Ovary (tissue), 9 donors: ENCODE data around the gene IGFL3. TPM values are rescaled to one million over a fixed set of nuclear protein-coding genes. Genes with fewer than 3 reads are reported as not detected.

Experiments used
- DNase-seq, 5 donors: peaks; one replicate each; pipeline ENCODE4 v3.0.0-alpha.2; 2019 to 2020
- H3K27ac ChIP-seq, 2 donors: fragments of 200-600 bp; one replicate each; pipeline versions ENCODE4 v1.5.1 to v1.8.0; 2019 to 2022
- H3K27me3 ChIP-seq: fragments of 200-600 bp; one replicate; pipeline ENCODE4 v1.8.0; 2022
- H3K36me3 ChIP-seq: fragments of 200-600 bp; sonication (generic); one replicate; pipeline ENCODE4 v1.5.1; 2019
- H3K4me1 ChIP-seq: one replicate; pipeline ENCODE4 v1.8.1; 2013; ENCODE audit warnings: mild to moderate bottlenecking, moderate library complexity; ENCODE audit not compliant: insufficient read depth
- H3K4me3 ChIP-seq: fragments of 200-600 bp; sonication (generic); one replicate; pipeline ENCODE4 v1.5.1; 2017
- H3K9me3 ChIP-seq, 2 donors: fragments of 200-600 bp in 1 of 2; sonication (generic) in 1 of 2; one replicate each; pipeline versions ENCODE4 v1.5.1 to v1.8.1; 2013 to 2019; ENCODE audit warnings: mild to moderate bottlenecking in 1 of 2, moderate library complexity in 1 of 2
- EP300 ChIP-seq: sonication (generic); formaldehyde crosslinking; IDR thresholded peaks from one replicate; pipeline ENCODE4 v1.6.1; 2017; ENCODE audit warnings: antibody characterized with exemption
- POLR2A ChIP-seq: fragments of 450-650 bp; IDR thresholded peaks from one replicate; pipeline ENCODE4 v1.6.1; 2017; ENCODE audit warnings: antibody characterized with exemption, mild to moderate bottlenecking, moderate library complexity
- WGBS, 3 donors: extraction: QIAGEN DNeasy Blood & Tissue Kit in 1 of 3; methylation state at CpG; one replicate each; pipeline versions ENCODE4 v1.1.5 to v1.1.7; 2013 to 2017; 5-methylcytosine and 5-hydroxymethylcytosine counted together
- intact Hi-C, 4 donors: fragments of 100-400 bp; cut with DNase I; formaldehyde crosslinking; loops; one replicate each; pipeline versions ENCODE4 v1.11.0 to v1.15.1; 2022 to 2023
- polyA plus RNA-seq, 2 donors: library from polyadenylated mRNA; stranded (reverse); fragments of 200-250 nt in 1 of 2; fragments of 350-450 nt in 1 of 2; fragmentation: Illumina TruSeq in 1 of 2; extraction: RNeasy Lipid Tissue Mini Kit (QIAGEN cat#74804) in 1 of 2; gene quantifications; one replicate each; pipeline ENCODE4 v1.2.3, GENCODE V29; 2013 to 2014
- total RNA-seq, 7 donors: library from RNA; depleted of rRNA in 2 of 7; stranded (reverse); fragments of >200 nt in 2 of 7; fragmentation: NEBNext Ultra II Directional in 3 of 7; extraction: Animal tissue kit (Norgen Biotek cat#: 25700) in 3 of 7; gene quantifications; one replicate each; pipeline versions ENCODE4 v1.1.0 to v1.2.4, GENCODE V29; 2016 to 2023
- TF ChIP-seq, protein P1 (sequence below), 3 donors: fragments of 450-650 bp in 2 of 3; fragments of 200-600 bp in 1 of 3; IDR thresholded peaks; one replicate each; pipeline versions ENCODE4 v1.5.1 to v1.8.0; 2016 to 2022; ENCODE audit warnings: antibody characterized with exemption in 3 of 3, mild to moderate bottlenecking in 1 of 3
- donor health status: DM: no; HTN: no; CAD: no; lungs with moderate emphysema.
- donor health status: DM: no; HTN: no; CAD: no.
- donor health status: Bipolar disorder and iron deficiency.
- donor health status: DM: yes; HTN: yes; CAD: no.
- donor health status: DM: no; HTN: no; CAD: no.
- donor health status: DM: yes; HTN: yes; CAD: no.

The IGFL3 gene
- total and polyA plus RNA-seq, 9 donors, result not detected

DNA sequence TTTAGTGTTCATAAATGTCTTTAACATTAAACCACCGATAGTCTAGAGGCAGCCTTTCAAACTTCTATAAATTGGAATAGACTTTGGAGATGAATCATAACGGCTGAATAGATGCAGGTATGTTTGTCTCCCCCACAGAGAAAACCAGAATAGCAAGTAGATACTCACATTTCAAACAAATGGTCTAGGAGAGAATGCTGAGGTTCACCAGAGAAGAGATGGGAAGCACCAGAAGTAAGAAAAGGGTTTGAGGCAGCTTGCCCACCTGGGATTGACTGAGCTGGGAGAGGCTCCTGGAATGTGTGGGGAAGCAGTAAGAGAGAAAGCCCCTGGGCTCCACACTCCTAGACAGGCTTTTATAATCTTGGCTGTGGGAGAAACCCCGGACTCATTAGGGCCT is 6.4 kb downstream of the IGFL3 start:
- H3K27ac ChIP-seq, result no peak overlapping the region
- no peak overlapping the region for H3K4me3 ChIP-seq
- no peaks in the 10 kb centered on the region for H3K27me3 ChIP-seq
- WGBS, 3 donors, result 65 to 79% (median 78%) methylated on average over 3 of the region's 3 CpGs
- intact Hi-C loops, result no loop called here
- peaks cover 0 to 4% of the 10 kb centered on the region in 2 donors for H3K9me3 ChIP-seq
- H3K36me3 ChIP-seq, result no peaks in the 10 kb centered on the region
- peaks cover 5% of the 10 kb centered on the region for H3K4me1 ChIP-seq
- TF ChIP-seq, protein P1, sequence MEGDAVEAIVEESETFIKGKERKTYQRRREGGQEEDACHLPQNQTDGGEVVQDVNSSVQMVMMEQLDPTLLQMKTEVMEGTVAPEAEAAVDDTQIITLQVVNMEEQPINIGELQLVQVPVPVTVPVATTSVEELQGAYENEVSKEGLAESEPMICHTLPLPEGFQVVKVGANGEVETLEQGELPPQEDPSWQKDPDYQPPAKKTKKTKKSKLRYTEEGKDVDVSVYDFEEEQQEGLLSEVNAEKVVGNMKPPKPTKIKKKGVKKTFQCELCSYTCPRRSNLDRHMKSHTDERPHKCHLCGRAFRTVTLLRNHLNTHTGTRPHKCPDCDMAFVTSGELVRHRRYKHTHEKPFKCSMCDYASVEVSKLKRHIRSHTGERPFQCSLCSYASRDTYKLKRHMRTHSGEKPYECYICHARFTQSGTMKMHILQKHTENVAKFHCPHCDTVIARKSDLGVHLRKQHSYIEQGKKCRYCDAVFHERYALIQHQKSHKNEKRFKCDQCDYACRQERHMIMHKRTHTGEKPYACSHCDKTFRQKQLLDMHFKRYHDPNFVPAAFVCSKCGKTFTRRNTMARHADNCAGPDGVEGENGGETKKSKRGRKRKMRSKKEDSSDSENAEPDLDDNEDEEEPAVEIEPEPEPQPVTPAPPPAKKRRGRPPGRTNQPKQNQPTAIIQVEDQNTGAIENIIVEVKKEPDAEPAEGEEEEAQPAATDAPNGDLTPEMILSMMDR (IDR thresholded peaks at IDR 0.05), result no peak
- no peak for TF ChIP-seq EP300
- TF ChIP-seq POLR2A, result no peak
- no peak for DNase-seq

DNA sequence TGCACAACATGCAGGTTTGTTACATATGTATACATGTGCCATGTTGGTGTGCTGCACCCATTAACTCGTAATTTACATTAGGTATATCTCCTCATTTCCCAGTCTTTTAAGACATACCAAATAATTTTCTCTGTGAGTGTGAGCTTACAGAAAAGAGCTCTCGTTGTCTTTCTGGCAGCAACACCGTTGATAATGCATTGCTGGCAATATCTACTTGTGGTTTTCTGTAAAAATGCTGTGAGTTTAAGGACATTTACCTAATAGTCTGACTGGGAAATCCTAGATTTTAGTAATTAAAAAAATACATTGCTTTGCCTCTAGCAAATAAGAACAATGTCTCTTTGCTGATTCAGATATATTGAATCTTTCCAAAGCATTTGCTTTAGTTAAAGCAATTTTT is 8.4 kb downstream of the IGFL3 start:
- 15 to 32% (median 18%) methylated on average over 3 of the region's 3 CpGs for WGBS, 3 donors
- Histone ChIP-seq H3K36me3 (no peaks in the 10 kb centered on the region), H3K4me1 (peaks cover 5% of the 10 kb centered on the region), H3K4me3 (no peak overlapping the region), H3K9me3 (peaks cover 0 to 4% of the 10 kb centered on the region in 2 donors), H3K27me3 (no peaks in the 10 kb centered on the region), H3K27ac (no peak overlapping the region)
- no peak for TF ChIP-seq EP300
- TF ChIP-seq, protein P1 (IDR thresholded peaks at IDR 0.05), result no peak
- no peak for TF ChIP-seq POLR2A
- intact Hi-C loops, result no loop called here
- no peak for DNase-seq

DNA sequence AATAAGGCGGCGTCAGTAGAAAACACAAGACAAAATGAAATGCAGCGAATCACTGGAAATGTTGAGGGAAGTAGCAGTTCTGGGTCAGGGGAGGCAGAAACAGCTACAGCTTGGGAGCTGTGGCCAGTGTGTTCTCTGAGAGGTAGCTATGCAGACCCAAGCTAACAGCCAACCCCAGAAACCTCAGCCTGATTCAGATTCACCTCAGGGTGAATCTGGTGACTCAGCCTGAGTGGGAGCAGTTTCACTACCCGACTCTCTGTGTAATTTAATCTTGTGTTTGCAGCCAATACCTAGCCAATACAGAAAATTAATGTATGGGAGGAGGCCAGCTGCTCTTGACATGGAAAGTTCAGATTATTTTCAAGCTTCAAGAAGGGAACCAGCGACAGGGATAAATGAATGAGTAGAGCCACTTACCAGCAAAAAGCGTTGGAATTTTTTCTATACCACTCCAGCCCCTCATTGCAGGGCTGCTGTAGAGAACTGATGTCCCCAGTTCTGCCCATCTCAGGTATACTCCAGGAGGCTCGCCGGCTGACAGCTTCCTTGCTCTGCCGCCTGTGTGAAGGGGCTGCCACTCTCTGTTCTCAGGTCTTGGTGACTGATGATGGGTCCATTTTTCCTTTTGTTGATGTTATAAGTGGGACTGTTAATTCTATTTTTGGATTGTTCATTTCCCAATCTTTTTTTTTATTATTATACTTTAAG is 8.9 kb downstream of the IGFL3 start:
- TF ChIP-seq EP300 (no peak), POLR2A (no peak)
- TF ChIP-seq, protein P1 (IDR thresholded peaks at IDR 0.05), result no peak
- Histone ChIP-seq H3K36me3 (no peaks in the 10 kb centered on the region), H3K27ac (no peak overlapping the region), H3K4me1 (peaks cover 5% of the 10 kb centered on the region), H3K9me3 (peaks cover 0 to 4% of the 10 kb centered on the region in 2 donors), H3K27me3 (no peaks in the 10 kb centered on the region), H3K4me3 (no peak overlapping the region)
- no peak for DNase-seq
- WGBS, 3 donors, result 29 to 39% (median 34%) methylated on average over 9 of the region's 9 CpGs
- intact Hi-C loops, result no loop called here

DNA sequence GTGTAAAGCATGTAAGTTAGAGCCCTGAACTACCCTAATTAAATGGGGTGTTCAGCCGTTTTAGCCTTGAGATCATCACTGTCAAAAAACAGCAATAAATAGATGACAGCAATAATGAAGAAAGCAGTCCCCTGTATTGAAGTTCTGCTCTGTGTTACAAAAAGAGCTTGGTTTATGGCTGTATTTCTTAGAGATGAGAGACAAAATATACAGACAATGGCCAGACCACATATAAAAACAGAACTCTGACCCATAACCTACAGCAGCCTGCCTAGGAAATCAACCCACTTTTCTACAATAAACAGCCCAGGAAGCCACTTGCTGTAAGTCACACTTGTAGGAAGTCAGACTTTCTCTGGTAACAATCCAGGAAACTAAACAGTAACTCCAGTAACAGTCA is 10.8 kb downstream of the IGFL3 start:
- no peaks in the 10 kb centered on the region for H3K36me3 ChIP-seq
- H3K4me1 ChIP-seq, result peaks cover 5% of the 10 kb centered on the region
- H3K27ac ChIP-seq, result no peak overlapping the region
- DNase-seq, result no peak
- intact Hi-C loops, result no loop called here
- WGBS, 3 donors, result 14 to 25% (median 23%) methylated on average over 1 of the region's 1 CpG
- H3K27me3 ChIP-seq, result no peaks in the 10 kb centered on the region
- no peaks in the 10 kb centered on the region for H3K9me3 ChIP-seq
- H3K4me3 ChIP-seq, result no peak overlapping the region
- no peak for TF ChIP-seq POLR2A

DNA sequence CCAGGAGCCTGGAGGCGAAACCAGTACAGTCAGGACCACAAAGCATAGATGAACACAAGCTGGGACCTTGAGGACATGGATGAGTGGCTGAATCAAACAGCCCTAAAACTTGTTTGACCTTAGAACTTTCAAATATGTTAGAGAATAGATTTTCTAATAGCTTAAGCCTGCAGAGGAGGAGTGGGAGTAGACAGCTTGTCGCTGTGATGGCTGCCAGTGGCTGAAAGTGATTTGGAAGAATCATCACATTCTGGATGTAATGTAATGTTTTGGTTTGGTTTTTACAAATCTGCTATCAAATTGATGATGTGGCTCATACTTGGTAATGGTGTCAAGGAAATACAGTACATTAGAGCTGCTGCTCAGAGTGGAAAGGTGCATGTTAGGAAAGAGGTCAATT is 12.0 kb downstream of the IGFL3 start:
- H3K9me3 ChIP-seq, result no peaks in the 10 kb centered on the region
- no peaks in the 10 kb centered on the region for H3K27me3 ChIP-seq
- TF ChIP-seq POLR2A (no peak), EP300 (no peak)
- TF ChIP-seq, protein P1 (IDR thresholded peaks at IDR 0.05), result no peak
- intact Hi-C loops, result no loop called here
- H3K36me3 ChIP-seq, result no peaks in the 10 kb centered on the region
- H3K4me3 ChIP-seq, result no peak overlapping the region
- peaks cover 5% of the 10 kb centered on the region for H3K4me1 ChIP-seq
- no peak for DNase-seq
- H3K27ac ChIP-seq, result no peak overlapping the region
- 41 to 56% (median 51%) methylated on average over 2 of the region's 2 CpGs for WGBS, 3 donors
